K562 (cell line): Measurements from ENCODE around the gene PGGHG. TPM values are rescaled to one million over a fixed set of nuclear protein-coding genes. Genes with fewer than 3 reads are reported as not detected.

Experiments
- BCLAF1 ChIP-seq, 2 experiments: fragments of 450-650 bp in 1 of 2; IDR thresholded peaks; 2 replicates each; pipeline ENCODE4 v1.6.1; 2011 to 2017; ENCODE audit warnings: low read depth in 2 of 2, antibody characterized with exemption in 1 of 2, borderline replicate concordance in 1 of 2, low read length in 1 of 2, mild to moderate bottlenecking in 1 of 2, mixed read lengths in 1 of 2; ENCODE audit not compliant: control insufficient read depth in 1 of 2
- CBX1 ChIP-seq: sonication (generic); IDR thresholded peaks from 2 replicates; pipeline ENCODE4 v1.6.1; 2016; ENCODE audit warnings: antibody characterized with exemption, low read depth, mild to moderate bottlenecking
- CSDE1 ChIP-seq, 2 experiments: fragments of 450-650 bp; IDR thresholded peaks; 2 replicates each; pipeline ENCODE4 v1.6.1; 2016; ENCODE audit warnings: mild to moderate bottlenecking in 1 of 2
- ESRRA ChIP-seq: fragments of 450-650 bp; IDR thresholded peaks from 2 replicates; pipeline ENCODE4 v1.6.1; 2014; ENCODE audit warnings: low read depth, mild to moderate bottlenecking, moderate library complexity, borderline replicate concordance
- HMBOX1 ChIP-seq: sonication (generic); IDR thresholded peaks from 2 replicates; pipeline ENCODE4 v1.6.1; 2016
- JUN ChIP-seq, 2 experiments: sonication (generic) in 1 of 2; formaldehyde crosslinking in 1 of 2; IDR thresholded peaks; 2 replicates each; pipeline versions ENCODE4 v1.6.1 to v1.8.0; 2012 to 2022; ENCODE audit warnings: borderline replicate concordance in 2 of 2, mild to moderate bottlenecking in 2 of 2, improper control_type of control experiment in 1 of 2, low read depth in 1 of 2, low read length in 1 of 2, missing genetic modification reagents in 1 of 2
- PML ChIP-seq: IDR thresholded peaks from 2 replicates; pipeline ENCODE4 v1.6.1; 2012; ENCODE audit warnings: low read length, inconsistent platforms
- RBM34 ChIP-seq: fragments of 200-400 bp; formaldehyde crosslinking; IDR thresholded peaks from 2 replicates; pipeline ENCODE4 v1.6.1; 2018; ENCODE audit warnings: low read length, borderline replicate concordance; ENCODE audit not compliant: insufficient read depth
- SIN3B ChIP-seq: fragments of 450-650 bp; IDR thresholded peaks from 2 replicates; pipeline ENCODE4 v1.6.1; 2017; ENCODE audit warnings: low read depth, mild to moderate bottlenecking, moderate library complexity
- SREBF2 ChIP-seq: sonication (generic); formaldehyde crosslinking; IDR thresholded peaks from 2 replicates; pipeline ENCODE4 v1.4.0; 2020; ENCODE audit warnings: mild to moderate bottlenecking, missing genetic modification reagents
- ZBTB5 ChIP-seq: fragments of 450-650 bp; IDR thresholded peaks from 2 replicates; pipeline ENCODE4 v1.6.1; 2017; ENCODE audit warnings: antibody characterized with exemption
- ZNF407 ChIP-seq: fragments of 450-650 bp; IDR thresholded peaks from 2 replicates; pipeline ENCODE4 v1.6.1; 2016; ENCODE audit warnings: low read depth
- polyA plus RNA-seq, 8 experiments: library from polyadenylated mRNA; depleted of rRNA in 4 of 8; stranded (reverse) in 5 of 8; unstranded in 3 of 8; fragments of >200 nt; fragmentation: Nextera tagmentation in 2 of 8; fragmentation: Illumina TruSeq in 1 of 8; extraction: Ambion mirVana in 2 of 8; extraction: Trizol in 1 of 8; gene quantifications; 2 replicates each; pipeline versions ENCODE4 v1.2.1 to v1.2.3, GENCODE V29; 2011 to 2014; ENCODE audit warnings: inconsistent platforms in 1 of 8, missing spikeins in 1 of 8
- total RNA-seq, 7 experiments: library from RNA; depleted of rRNA in 6 of 7; stranded (reverse); fragments of >200 nt in 6 of 7; fragmentation: Illumina TruSeq in 2 of 7; extraction: Trizol in 2 of 7; gene quantifications; 2 replicates each; pipeline versions ENCODE4 v1.2.1 to v1.2.3, GENCODE V29; 2011 to 2021; ENCODE audit warnings: low replicate concordance in 1 of 7

Gene PGGHG
- total and polyA plus RNA-seq, 9 of the 15 experiments (the other 6 are each of a cell fraction or from before 2014, with no cell fraction given) = 0.38 to 85.1 (median 18.1) TPM

- no peak for TF ChIP-seq BCLAF1 (IDR thresholded peaks at IDR 0.05; ENCODE audit: borderline replicate concordance in 1 of 2, control insufficient read depth in 1 of 2, low read depth in 2 of 2, low read length in 1 of 2)
- no peak for TF ChIP-seq CSDE1 (IDR thresholded peaks at IDR 0.05)
- TF ChIP-seq SREBF2 (CRISPR knock-in tag) = no peak
- TF ChIP-seq PML = peak; percentile 16; the same call in 1 of the 2 replicates
- TF ChIP-seq ZBTB5 = no peak
- TF ChIP-seq ESRRA = no peak; the same call in 1 of the 2 replicates
- TF ChIP-seq ZNF407 = no peak
- 0 out of 2 replicates have a peak, but pooled peaks have one; percentile 18 for TF ChIP-seq CBX1
- TF ChIP-seq JUN (IDR thresholded peaks at IDR 0.05; ENCODE audit: borderline replicate concordance, low read depth, low read length) = no peak
- no peak for TF ChIP-seq JUN (CRISPR knock-in tag; IDR thresholded peaks at IDR 0.05; ENCODE audit: borderline replicate concordance)
- TF ChIP-seq HMBOX1 = no peak
- TF ChIP-seq RBM34 = no peak
- no peak for TF ChIP-seq SIN3B
Measured at GRCh38 chr11:316031-316701, 27.2 kb downstream of the PGGHG start (continued).
